HepG2 (cell line): Measurements from ENCODE around the gene SAMD10. TPM values are rescaled to one million over a fixed set of nuclear protein-coding genes. Genes with fewer than 3 reads are reported as not detected.

ENCODE experiments used
- ARNT2 ChIP-seq: sonication (generic); formaldehyde crosslinking; IDR thresholded peaks from 2 replicates; pipeline ENCODE4 v1.8.0; 2022; ENCODE audit warnings: mild to moderate bottlenecking, low read depth, missing genetic modification reagents, moderate library complexity
- KDM5B ChIP-seq: sonication (generic); formaldehyde crosslinking; IDR thresholded peaks from 2 replicates; pipeline ENCODE4 v1.4.0; 2020; ENCODE audit warnings: missing genetic modification reagents, mild to moderate bottlenecking, borderline replicate concordance
- MAFK ChIP-seq, 2 experiments: IDR thresholded peaks in 1 of 2; conservative IDR thresholded peaks in 1 of 2; 2 replicates each; pipeline ENCODE4 v1.6.1; 2011; ENCODE audit warnings: improper control_type of control experiment in 2 of 2, low read length in 2 of 2
- SYNCRIP ChIP-seq: fragments of 200-400 bp; formaldehyde crosslinking; IDR thresholded peaks from 2 replicates; pipeline ENCODE4 v1.6.1; 2018; ENCODE audit warnings: mild to moderate bottlenecking, low read depth, low read length; ENCODE audit not compliant: insufficient read depth
- TCF12 ChIP-seq, 2 experiments: fragments of 450-650 bp in 1 of 2; sonication (generic) in 1 of 2; formaldehyde crosslinking in 1 of 2; IDR thresholded peaks; 2 replicates each; pipeline versions ENCODE4 v1.6.1 to v1.8.0; 2017 to 2022; ENCODE audit warnings: antibody characterized with exemption in 1 of 2, mild to moderate bottlenecking in 1 of 2, missing genetic modification reagents in 1 of 2, moderate library complexity in 1 of 2
- TEAD2 ChIP-seq: sonication (generic); formaldehyde crosslinking; IDR thresholded peaks from 2 replicates; pipeline ENCODE4 v1.9.0; 2021; ENCODE audit warnings: missing genetic modification reagents
- ZC3H13 ChIP-seq: sonication (generic); formaldehyde crosslinking; IDR thresholded peaks from 2 replicates; pipeline ENCODE4 v1.8.1; 2023; ENCODE audit warnings: mild to moderate bottlenecking, missing genetic modification reagents, moderate library complexity
- ZNF12 ChIP-seq: sonication (generic); formaldehyde crosslinking; IDR thresholded peaks from 2 replicates; pipeline ENCODE4 v1.5.0; 2020; ENCODE audit warnings: missing genetic modification reagents
- ZNF547 ChIP-seq: sonication (generic); formaldehyde crosslinking; IDR thresholded peaks from 2 replicates; pipeline ENCODE4 v1.5.1; 2020; ENCODE audit warnings: mild to moderate bottlenecking, missing genetic modification reagents
- ZNF724P ChIP-seq: sonication (generic); formaldehyde crosslinking; IDR thresholded peaks from 2 replicates; pipeline ENCODE4 v1.8.0; 2022; ENCODE audit warnings: missing genetic modification reagents, borderline replicate concordance
- polyA plus RNA-seq, 8 experiments: library from polyadenylated mRNA; depleted of rRNA in 3 of 8; stranded (reverse) in 7 of 8; unstranded in 1 of 8; fragments of >200 nt; fragmentation: Illumina TruSeq in 4 of 8; extraction: Trizol in 4 of 8; gene quantifications; 2 replicates each; pipeline versions ENCODE4 v1.2.1 to v1.2.3, GENCODE V29; 2011 to 2016; ENCODE audit warnings: low read depth in 4 of 8, missing spikeins in 1 of 8, mixed read lengths in 1 of 8; ENCODE audit not compliant: insufficient read depth in 1 of 8
- total RNA-seq, 5 experiments: library from RNA; depleted of rRNA; stranded (reverse); fragments of >200 nt; fragmentation: Illumina TruSeq; extraction: Trizol; gene quantifications; 2 replicates each; pipeline ENCODE4 v1.2.3, GENCODE V29; 2016; ENCODE audit warnings: low read depth in 1 of 5
- TF ChIP-seq, protein P1 (sequence below): sonication (generic); formaldehyde crosslinking; IDR thresholded peaks from 2 replicates; pipeline ENCODE4 v1.5.1; 2020; ENCODE audit warnings: mild to moderate bottlenecking, missing genetic modification reagents, moderate library complexity
- TF ChIP-seq, protein P2 (sequence below): sonication (generic); formaldehyde crosslinking; IDR thresholded peaks from 2 replicates; pipeline ENCODE4 v1.5.1; 2020; ENCODE audit warnings: mild to moderate bottlenecking, moderate library complexity, missing genetic modification reagents
- TF ChIP-seq, protein P3 (sequence below): sonication (generic); formaldehyde crosslinking; IDR thresholded peaks from 2 replicates; pipeline ENCODE4 v1.4.0; 2020; ENCODE audit warnings: missing genetic modification reagents, borderline replicate concordance

Gene SAMD10
- total and polyA plus RNA-seq, 2 of the 13 experiments (the other 11 are each of a cell fraction or from before 2014, with no cell fraction given), result 6.1 to 11.0 TPM

DNA sequence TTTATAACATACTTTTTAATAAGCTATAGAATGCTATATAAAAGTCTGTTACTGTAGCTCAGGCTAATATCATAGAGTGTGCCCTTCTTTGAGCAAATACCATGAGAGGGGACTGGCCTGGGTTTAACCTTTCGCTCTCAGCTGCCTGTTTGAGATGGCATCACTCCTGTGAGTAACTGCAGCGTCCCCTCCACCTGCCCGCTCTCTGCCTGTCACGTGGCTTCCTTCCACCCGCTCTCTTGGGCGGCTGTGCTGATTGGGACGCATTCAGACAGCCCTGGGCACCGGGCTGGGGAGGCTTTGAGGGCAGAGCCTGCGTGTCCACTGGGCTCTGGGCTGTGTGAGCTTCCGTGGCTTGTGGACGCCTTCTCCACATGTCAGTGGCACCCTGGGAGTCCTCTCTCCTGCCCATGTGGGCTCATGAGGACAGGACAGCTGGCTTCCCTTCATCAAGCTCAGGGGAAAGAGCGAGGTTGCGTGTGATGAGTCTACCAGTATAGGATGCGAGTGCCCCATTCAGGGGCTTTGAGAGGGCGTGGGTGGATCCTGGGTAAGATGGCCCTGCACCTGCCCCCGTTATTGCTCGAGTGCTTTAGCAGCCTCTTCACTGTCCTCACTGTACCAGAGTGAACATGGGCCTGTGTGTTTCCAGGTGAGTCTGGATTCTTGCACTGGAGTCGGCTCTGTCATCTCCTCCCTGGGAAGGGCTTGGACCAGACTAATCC is 45.8 kb upstream of the SAMD10 start (continued):
- TF ChIP-seq ZNF547 (CRISPR knock-in tag), result no peak
- no peak for TF ChIP-seq ZNF12 (CRISPR knock-in tag)
- no peak for TF ChIP-seq TEAD2 (CRISPR knock-in tag)
- peak; percentile 60; the same call in 1 of the 2 replicates for TF ChIP-seq KDM5B
- TF ChIP-seq ZNF724P (CRISPR knock-in tag), result no peak
- TF ChIP-seq, protein P1, sequence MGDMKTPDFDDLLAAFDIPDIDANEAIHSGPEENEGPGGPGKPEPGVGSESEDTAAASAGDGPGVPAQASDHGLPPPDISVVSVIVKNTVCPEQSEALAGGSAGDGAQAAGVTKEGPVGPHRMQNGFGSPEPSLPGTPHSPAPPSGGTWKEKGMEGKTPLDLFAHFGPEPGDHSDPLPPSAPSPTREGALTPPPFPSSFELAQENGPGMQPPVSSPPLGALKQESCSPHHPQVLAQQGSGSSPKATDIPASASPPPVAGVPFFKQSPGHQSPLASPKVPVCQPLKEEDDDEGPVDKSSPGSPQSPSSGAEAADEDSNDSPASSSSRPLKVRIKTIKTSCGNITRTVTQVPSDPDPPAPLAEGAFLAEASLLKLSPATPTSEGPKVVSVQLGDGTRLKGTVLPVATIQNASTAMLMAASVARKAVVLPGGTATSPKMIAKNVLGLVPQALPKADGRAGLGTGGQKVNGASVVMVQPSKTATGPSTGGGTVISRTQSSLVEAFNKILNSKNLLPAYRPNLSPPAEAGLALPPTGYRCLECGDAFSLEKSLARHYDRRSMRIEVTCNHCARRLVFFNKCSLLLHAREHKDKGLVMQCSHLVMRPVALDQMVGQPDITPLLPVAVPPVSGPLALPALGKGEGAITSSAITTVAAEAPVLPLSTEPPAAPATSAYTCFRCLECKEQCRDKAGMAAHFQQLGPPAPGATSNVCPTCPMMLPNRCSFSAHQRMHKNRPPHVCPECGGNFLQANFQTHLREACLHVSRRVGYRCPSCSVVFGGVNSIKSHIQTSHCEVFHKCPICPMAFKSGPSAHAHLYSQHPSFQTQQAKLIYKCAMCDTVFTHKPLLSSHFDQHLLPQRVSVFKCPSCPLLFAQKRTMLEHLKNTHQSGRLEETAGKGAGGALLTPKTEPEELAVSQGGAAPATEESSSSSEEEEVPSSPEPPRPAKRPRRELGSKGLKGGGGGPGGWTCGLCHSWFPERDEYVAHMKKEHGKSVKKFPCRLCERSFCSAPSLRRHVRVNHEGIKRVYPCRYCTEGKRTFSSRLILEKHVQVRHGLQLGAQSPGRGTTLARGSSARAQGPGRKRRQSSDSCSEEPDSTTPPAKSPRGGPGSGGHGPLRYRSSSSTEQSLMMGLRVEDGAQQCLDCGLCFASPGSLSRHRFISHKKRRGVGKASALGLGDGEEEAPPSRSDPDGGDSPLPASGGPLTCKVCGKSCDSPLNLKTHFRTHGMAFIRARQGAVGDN (CRISPR knock-in tag), result no peak
- TF ChIP-seq, protein P2, sequence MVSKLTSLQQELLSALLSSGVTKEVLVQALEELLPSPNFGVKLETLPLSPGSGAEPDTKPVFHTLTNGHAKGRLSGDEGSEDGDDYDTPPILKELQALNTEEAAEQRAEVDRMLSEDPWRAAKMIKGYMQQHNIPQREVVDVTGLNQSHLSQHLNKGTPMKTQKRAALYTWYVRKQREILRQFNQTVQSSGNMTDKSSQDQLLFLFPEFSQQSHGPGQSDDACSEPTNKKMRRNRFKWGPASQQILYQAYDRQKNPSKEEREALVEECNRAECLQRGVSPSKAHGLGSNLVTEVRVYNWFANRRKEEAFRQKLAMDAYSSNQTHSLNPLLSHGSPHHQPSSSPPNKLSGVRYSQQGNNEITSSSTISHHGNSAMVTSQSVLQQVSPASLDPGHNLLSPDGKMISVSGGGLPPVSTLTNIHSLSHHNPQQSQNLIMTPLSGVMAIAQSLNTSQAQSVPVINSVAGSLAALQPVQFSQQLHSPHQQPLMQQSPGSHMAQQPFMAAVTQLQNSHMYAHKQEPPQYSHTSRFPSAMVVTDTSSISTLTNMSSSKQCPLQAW, result no peak
- TF ChIP-seq, protein P3, sequence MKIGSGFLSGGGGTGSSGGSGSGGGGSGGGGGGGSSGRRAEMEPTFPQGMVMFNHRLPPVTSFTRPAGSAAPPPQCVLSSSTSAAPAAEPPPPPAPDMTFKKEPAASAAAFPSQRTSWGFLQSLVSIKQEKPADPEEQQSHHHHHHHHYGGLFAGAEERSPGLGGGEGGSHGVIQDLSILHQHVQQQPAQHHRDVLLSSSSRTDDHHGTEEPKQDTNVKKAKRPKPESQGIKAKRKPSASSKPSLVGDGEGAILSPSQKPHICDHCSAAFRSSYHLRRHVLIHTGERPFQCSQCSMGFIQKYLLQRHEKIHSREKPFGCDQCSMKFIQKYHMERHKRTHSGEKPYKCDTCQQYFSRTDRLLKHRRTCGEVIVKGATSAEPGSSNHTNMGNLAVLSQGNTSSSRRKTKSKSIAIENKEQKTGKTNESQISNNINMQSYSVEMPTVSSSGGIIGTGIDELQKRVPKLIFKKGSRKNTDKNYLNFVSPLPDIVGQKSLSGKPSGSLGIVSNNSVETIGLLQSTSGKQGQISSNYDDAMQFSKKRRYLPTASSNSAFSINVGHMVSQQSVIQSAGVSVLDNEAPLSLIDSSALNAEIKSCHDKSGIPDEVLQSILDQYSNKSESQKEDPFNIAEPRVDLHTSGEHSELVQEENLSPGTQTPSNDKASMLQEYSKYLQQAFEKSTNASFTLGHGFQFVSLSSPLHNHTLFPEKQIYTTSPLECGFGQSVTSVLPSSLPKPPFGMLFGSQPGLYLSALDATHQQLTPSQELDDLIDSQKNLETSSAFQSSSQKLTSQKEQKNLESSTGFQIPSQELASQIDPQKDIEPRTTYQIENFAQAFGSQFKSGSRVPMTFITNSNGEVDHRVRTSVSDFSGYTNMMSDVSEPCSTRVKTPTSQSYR, result no peak
- no peak for TF ChIP-seq TCF12 (IDR thresholded peaks at IDR 0.05)
- no peak for TF ChIP-seq TCF12 (CRISPR knock-in tag; IDR thresholded peaks at IDR 0.05)
- TF ChIP-seq SYNCRIP, result no peak
- no peak for TF ChIP-seq ARNT2
- no peak for TF ChIP-seq MAFK (conservative IDR thresholded peaks at IDR 0.05 in 1 of 2, IDR thresholded peaks at IDR 0.05 in 1 of 2; ENCODE audit: low read length in 2 of 2)
- peak; percentile 51; the same call in 1 of the 2 replicates for TF ChIP-seq ZC3H13 (CRISPR knock-in tag)
- TF ChIP-seq, all 625 proteins: peak for 27
